GM18519 (cell line): ENCODE data around the gene HMG20A.

ENCODE experiments used
- ATAC-seq: cut with Tn5 transposase; IDR thresholded peaks from one replicate; pipeline ENCODE4 v1.9.1; 2021; ENCODE audit warnings: mild to moderate bottlenecking, moderate library complexity; ENCODE audit not compliant: unreplicated experiment, low FRiP score

Gene HMG20A

DNA sequence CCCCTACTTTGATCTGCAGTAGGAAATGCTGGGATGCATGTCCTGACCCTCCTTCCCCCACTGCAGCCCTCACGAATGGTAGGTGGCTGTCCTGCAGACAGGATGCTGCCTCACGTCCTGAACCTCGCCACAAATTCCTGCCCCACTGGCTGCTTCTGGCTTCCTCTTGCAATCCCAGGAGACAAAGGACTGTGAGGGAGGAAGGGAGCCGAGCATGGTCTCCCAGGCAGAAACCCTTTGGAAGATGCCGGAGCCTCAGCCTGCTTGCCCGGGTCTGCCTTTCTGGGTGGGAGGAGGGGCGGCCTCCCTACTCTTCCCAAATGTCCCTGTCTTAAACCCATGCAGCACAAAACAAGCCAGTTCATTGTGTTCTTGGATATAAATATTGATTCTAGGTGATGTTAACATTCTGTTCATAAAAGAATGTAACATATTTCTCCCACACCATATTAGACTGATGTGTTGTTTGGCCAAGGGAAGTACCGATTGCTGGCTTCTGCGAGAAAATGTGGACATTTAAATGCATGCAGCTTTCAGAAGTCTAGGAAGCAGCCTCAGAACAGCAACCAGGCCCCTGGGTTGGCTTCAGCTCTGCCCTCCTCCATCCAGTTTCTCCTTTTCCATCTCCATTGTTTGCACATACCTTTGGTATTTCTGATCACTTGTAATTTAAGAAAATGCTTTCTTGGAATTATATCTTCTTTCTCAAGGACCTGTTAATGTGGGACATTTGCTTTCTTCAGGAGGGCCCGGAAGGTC lies 75.3 kb downstream of the HMG20A start:
- ATAC-seq = no peak

DNA sequence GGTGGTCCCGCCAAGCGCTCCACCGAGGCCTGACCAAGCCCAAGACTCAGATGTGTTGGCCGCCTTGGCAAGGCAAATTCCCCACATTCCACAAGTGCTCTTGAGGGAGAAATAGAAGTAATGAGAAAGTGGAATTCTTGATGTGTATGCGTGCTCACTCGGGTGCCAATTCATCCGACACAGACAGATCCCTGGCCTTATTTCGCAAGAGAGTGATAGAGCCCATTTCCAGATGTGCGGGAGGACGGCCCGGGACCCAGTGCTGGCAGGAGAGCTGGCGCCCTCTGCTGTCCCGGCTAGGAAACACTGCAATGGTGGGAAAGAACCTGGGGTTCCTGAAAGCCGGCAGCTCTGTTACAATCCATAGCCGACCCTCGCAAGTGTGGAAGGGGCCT lies 76.0 kb downstream of the HMG20A start:
- no peak for ATAC-seq

DNA sequence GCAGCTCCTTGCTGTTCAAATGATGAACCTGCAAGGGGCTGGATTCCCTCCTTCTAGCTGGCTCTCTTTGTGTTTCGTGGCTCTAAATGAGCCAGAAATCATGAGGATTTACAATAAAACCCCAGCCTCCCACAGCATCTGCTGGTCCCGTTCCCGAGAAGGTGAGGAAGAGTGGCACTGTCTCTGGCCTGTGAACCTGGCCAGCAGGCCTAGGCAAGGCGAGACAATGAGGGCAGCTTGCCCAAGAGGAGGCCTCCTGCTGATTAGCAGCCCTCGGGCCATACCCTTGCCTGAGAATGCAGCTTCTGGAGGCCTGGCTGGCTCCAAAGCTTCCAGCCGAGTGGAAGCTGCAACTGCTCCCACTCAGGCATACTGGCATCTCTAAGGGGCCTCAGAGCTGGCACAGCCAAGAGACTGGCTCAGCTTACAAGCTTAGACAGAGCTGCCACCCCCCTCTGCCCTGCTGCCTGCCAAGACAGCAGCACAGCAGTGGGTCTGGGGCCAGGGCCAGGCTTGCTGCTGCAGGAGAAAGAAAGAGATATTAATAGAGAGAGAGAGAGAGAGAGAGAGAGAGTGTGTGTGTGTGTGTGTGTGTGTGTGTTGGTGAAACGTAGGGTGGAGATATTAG lies 76.5 kb downstream of the HMG20A start:
- no peak for ATAC-seq

DNA sequence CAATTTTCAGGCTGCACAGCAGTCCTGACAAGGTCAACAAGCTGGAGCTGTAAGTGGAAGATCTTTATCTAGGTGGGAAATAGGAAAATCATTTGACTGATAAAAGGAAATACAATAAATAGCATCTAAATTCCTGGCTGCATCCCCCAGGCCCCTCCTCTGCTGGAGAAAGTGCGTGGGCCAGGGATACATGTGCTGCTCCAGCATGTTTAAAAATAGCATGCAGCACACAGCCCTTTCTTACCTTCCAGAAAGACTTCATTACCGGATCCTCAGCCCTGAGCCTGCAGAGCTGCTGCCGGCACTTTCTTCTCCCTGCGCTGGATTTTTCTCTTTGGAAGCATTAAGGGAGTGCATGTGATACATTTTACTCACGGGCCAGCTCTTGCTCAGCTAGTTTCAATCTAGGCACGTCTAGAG lies 77.3 kb downstream of the HMG20A start:
- no peak for ATAC-seq

DNA sequence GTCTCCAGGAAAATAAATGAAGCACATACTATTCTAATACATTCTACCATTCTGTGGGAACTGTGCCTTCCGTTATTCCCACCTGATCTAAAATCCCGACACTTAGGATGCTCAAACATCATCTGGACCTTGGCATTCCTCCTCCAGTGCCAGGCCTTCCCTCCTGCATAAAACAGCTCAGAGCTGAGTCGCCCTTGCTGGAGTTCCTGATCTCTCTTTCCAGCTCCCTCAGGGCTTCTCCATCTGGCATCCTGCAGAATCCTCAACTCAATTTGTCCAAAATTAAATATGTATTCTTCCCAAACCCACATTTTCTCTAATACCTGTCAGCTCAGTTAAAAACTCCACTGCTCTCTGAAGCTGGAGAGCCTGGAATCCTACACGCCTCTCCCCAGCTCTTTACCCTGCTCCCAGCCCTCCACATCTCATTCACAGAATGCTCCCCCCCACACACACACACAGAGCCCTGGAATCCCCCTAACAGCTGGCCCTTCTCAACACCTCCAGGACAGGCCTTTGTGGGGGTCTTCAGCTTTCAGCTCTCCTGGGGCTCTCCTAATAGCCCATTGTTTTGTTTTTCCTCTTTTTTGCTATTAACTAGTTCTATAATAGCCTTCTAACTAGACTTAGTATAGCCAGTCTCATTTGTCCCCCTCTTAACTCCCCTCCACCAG lies 78.5 kb downstream of the HMG20A start:
- ATAC-seq = no peak

DNA sequence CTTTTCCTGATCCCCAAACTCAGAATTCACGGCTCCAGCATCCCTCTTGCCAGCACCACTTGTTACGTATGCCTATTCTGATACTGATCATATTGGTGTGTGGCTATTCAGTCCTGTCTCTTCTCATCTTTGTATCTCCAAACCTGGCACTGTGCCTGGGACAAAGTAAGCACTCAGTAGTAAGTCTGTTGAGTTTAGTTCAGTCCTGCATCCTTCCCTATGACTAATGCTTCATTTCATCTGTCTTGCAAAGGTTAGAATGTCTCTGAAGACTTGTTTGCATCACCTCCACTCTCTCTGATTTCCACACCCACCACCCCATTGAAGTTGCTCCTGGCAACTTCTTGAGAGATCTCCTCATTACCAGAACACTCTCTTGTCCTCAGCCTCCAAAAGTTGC lies 80.3 kb downstream of the HMG20A start:
- no peak for ATAC-seq

DNA sequence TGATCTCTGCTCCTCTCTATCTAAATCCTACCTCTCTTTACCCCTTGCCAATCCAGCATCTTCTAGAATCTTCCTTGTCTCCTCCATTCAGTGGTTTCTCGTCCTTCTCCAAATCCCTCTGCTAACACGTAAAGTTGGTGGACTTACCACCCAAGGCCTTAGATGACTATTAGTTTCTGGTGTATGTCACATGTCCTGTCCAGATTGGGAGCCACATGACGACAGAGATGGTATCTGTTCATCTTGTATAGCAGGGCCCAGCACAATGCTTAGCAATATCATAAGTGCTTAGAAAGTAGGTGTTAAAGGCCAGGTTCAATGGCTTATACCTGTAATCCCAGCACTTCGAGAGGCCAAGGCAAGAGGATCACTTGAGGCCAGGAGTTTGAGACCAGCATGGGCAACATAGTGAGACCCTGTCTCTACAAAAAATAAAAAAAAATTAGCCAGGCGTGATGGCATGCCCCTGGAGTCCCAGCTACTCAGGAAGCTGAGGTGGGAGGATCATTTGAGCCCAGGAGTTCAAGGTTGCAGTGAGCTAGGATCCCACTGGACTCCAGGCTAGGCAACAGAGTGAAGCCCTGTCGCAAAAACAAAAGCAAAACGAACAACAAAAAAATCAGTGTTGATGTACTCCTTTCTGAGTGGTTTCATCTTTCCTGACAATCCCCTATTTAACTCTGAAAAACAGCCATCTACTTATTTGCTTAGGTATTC lies 81.8 kb downstream of the HMG20A start:
- ATAC-seq = no peak

DNA sequence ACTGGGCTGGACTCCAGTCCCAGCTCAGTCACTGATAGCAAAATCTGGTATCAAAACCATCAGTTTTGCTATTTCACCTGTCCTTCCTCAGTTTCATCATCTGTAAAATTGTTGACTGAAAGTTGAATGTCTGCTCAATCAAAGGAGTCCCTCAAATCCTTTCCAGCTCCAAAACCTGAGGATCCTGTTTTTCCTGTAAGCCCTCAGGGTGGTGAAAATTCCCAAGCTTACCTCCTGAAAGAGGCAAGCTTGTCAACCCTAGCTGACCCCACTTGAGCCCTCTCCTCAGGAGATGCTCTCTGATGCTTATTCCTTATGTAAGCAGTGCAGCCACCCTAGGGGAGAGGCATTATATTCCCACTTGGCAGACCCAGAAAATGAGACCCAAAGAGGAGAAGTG lies 82.6 kb downstream of the HMG20A start:
- no peak for ATAC-seq

DNA sequence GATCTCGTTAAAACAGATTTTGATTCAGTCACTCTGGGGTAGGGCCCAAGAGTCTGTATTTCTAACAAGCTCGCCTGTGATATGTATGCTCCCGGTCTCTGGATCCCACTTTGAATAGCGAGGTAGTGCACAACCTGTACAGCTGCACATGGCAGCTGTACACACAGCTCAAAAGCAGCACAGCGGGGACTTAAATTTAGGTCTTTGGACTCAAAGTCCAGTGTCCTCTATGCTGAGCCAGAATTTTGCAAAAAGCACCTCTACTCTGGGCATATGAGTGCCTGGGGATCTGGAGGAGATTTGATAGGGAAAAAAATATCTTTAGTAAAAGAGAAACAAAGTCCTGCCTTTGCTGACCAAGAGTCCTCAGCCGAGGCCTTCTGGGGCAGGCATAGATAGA lies 83.1 kb downstream of the HMG20A start:
- ATAC-seq = no peak

DNA sequence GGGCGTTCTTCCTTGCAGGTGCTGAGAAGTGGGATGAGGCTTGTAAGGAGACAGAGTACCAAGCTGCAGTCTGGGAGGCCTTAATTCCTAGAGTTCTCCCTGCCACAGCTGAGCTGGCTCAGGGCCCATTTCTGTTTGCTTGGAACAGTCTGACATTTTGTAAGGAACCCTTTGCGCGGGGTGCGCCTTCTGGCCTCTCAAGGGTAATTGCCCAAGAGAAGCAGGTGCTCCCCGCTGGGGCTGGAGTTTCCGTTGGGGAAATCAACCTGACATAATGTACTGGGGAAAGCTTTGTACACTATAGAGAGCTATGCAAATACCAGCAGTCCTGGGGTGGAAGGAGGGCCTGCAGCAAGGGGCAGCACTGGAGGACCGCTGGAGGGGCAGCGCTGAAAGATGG lies 83.6 kb downstream of the HMG20A start:
- ATAC-seq = no peak

DNA sequence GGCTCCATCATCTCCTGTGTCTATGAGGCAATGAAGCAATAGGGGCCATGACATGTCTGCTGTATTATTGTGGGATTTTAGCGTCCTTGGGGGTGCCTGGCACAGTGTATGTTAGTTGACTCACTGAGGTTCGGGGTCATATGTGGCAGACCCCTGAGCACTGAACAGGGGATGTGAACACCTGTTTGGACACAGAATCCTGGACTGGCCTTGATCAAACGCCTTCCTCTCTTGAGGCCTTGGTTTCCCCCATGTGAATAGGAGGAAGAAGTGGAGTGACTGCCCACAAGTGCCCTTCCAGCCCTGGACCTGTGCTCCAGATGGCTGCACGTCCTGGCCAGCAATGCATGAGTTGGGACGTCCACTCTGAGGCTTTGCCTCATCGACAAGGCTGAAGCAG lies 84.2 kb downstream of the HMG20A start:
- ATAC-seq = no peak

DNA sequence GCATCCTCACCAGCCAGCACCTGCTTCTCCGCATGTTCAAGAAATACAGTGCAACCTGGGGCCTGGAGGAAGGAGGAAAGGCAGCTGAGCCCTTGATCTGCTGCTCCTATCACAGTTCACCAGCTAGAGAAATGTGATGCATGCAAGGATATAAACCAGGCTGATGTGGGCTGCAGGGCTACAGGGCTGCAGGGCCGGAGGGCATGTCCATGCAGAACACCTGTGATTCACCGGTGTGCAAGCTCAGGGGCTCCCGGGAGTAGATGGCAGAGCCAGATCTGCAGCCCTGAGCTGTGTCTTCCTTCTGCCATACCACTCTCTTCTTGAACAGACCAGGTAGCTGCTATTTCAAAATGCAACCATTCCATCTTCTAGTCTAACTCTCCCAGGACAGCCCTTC lies 84.9 kb downstream of the HMG20A start:
- ATAC-seq = no peak

DNA sequence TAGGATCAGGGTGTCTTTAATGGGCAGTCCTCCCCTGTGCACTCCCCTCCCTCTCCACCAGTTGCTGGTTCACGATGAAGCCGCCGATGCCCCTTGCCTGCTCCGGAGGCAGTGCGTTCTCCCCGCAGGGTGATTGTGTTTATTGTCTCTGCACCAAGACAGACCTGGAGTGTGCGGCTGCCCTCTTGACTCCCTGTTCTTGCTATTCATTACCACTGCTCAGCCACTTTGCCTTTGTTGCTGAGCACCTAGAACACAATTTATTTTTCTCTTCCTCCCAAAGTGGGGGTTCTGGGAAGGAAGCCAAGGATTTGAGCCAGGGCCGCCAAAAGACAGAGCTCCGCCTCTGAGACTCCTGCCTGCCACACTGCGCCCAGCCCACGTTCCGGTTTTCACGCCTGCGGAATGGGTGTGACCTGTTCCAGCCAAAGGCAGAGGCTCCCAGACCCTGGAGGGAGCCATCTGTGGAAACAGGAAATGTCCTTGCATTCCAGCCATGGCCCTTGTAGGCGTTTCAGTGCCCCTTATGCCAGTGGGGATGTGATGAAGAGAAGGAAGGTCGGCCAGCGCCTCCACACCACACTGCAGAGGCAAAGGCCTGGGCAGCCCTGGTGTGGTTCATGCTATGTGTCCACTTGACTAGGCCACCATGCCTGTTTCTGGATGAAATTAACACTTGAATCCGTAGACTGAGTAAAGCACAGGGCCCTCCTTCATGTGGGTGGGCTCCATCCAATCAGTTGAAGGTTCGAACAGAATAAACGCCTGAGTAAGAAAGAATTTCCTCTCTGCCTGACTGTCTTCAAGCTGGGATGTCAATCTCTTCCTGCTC lies 85.8 kb downstream of the HMG20A start:
- ATAC-seq = no peak

DNA sequence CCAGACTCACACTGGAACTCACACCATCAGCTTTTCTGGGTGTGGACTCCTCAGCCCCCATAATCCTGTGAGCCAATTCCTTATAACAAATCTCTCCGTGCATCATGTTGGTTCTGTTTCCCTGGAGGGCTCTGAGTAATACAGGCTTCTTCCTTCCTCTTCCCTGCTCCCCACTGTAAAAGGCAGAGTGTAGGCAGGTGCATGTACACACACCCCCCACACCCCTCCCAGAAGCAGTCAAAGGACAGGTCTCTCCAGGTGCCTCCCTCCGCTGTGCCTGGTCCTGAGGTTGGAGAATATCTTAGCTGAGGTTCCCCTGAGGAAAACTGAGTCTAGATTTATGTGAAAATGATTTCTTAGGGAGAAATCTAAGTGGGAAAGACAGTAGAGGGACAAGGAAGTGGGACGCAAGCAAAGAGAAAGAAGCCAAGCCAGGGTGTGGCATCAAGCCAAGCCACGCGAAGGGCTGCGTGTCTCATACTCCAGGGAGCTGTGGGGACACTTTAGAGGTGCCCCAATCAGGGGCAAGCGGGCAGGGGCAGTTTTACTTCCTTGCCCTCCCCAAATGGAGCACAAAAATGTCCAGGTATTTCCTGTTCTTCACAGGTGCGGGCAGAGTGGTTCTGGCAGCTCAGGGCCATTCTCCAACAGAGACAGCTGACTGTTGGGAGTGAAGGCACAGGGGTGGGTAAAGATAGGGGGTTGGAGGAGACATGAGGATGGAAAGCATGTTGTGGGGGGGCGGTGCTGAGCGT lies 86.6 kb downstream of the HMG20A start:
- no peak for ATAC-seq

DNA sequence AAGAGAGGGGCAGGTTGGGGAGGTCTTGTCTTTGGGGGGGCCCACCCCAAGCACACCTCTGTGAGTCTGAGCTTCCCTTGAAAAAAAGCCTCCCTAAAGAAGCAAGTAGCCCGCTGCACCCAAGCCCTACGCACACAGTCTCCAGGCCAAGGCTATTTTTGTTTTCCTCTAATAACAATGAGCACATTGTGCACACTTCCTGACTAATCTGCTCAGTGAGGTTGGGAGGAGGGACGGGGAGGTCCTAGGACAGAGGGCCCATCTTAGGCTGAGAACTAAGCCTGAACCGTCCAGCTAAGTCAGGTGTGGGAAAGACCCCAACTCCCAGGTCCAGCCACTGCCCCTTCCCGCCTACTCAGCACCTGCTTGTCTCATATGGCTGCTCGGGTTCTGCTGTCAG lies 87.2 kb downstream of the HMG20A start:
- ATAC-seq = no peak

DNA sequence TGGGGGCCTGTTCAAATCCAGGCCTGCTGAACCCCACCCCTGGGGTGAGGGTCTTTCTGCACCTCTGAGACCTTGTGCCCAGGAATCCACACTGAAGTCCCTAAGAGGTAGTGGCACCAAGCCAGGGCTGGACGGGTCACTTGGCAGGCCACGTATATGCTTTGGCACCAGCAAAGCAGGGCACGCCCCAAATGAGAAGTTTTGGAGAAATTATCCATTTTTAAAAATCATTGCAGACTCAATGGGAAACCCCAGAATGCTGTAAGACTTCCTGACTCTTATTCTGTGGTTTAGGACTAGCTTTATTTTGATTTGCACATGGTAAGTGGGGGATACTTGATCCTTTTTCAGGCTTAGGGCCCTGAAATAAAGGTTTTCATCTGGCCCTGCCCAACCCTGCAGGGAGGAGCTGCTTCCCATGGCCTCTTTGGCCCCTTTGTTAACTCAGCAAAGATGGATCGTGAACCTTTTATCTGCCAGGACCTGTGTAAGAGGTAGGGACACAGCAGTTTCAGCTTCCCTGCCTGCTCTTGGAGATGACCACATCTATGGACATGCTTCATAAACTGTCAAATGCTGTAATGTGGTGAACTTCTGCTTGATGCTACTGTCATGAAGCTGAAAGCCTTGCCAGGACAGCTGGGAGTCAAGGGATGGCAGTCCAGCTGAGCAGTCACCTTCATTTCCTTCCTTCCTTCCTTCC lies 88.0 kb downstream of the HMG20A start:
- ATAC-seq = no peak

DNA sequence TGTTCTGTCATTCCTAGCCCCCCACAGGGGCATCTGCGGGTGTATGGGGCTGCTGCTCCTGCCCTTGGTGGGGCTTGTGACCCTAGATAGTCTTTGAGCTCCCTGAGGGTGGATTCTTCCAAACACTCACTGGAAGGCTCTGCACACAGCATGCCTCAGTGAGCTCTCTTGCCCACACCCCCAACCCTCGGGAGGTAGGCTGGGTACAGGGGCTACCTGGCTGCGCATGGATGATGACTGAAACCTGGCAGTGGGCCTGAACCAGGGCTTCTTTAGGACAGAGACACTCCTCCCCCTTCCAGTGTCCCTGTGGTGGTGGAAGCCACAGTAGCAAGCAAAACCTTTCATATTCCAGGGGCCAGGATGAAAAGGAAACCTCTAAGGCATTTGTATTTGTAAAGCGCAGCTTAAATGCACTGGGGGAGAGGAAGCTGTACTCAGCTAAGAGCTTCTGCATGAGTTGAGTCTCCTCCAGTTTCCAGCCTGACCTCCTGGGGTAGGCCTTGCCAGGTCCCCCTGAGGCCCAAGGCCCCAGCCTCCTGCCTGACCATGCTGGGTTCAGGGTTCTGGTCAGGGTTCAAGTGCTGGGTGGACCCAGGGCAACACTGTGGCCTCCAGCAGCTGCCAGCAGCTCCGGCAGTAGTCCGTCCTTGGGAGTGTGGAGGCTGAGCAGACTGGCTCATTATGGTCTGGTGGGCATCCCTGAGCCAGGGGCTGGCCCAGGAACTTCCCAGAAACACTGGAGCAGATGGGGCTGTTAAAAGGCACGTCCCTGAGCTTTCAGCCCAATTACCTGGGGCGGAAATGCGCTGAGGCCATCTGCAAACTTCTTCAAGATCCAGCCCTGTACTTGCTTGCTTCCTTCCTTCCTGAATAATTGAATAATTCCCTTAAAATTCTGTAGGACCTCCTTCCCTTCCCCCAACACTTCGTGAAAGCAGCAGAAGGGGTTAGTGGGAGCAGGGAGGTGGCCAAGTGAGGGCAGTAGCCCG lies 89.7 kb downstream of the HMG20A start:
- no peak for ATAC-seq

DNA sequence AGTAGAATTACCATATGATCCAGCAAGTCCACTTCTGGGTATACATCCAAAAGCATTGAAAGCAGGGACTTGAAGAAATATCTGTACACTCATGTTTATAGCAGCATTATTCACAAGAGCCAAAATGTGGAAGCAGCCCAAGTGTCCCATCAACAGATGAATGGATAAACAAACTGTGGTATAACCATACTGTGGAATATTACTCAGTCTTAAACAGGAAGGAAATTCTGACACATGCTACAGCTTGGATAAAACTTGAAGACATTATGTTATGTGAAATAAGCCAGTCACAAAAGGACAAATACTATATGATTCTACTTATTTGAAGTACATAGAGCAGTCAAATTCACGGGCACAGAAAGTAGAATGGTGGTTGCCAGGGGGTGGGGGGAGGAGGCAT lies 91.2 kb downstream of the HMG20A start:
- ATAC-seq = no peak
